HCT116 (cell line): ENCODE results near the gene ESPN. TPM values are rescaled to one million over a fixed set of nuclear protein-coding genes. Genes with fewer than 3 reads are reported as not detected.

Experiments
- ATAC-seq: fragments of 200-7000 bp; cut with Tn5 transposase; 2 replicates; pipeline ENCODE4 v1.9.1; 2020; ENCODE audit warnings: mild to moderate bottlenecking, moderate library complexity
- BruUV-seq: library from RNA; stranded (reverse); fragments of 400-500 nt; replicated peaks from 2 replicates; lab custom pipeline; 2021; lab: Mats Ljungman, UMichigan
- CTCF ChIA-PET: fragments of 300-600 bp; sonication (Branson Sonifier 250); formaldehyde crosslinking; loops from one replicate; lab custom pipeline; 2021; ENCODE audit warnings: antibody characterized with exemption; lab: Charles Lee
- POLR2A ChIA-PET: fragments of 300-600, 350-600 bp; sonication (Branson Sonifier 250); formaldehyde crosslinking; loops from one replicate; lab custom pipeline; 2021; ENCODE audit warnings: antibody characterized with exemption; lab: Charles Lee
- RAD21 ChIA-PET, 2 experiments: fragments of 300-600 bp; sonication (Branson Sonifier 250); formaldehyde crosslinking; loops; one replicate each; lab custom pipeline; 2023; ENCODE audit warnings: low total read pairs in 2 of 2; ENCODE audit not compliant: uncharacterized antibody in 2 of 2, unreplicated experiment in 2 of 2, low non-redundant PET in 1 of 2; lab: Charles Lee
- DNase-seq: peaks from one replicate; pipeline ENCODE4 v3.0.0-alpha.2; 2010; ENCODE audit warnings: low read depth, low spot score
- H2AFZ ChIP-seq: fragments of 200-600 bp; shearing (Covaris generic), sonication (generic); 2 replicates; pipeline ENCODE4 v1.6.1; 2017; ENCODE audit warnings: low read depth, mixed run types, mixed read lengths, antibody characterized with exemption, low read length; ENCODE audit not compliant: poor library complexity, severe bottlenecking
- H3K27ac ChIP-seq: 2 replicates; pipeline ENCODE4 v1.5.1; 2012; ENCODE audit warnings: low read depth, low read length
- H3K27me3 ChIP-seq: fragments of 200-600 bp; sonication (generic); 2 replicates; pipeline ENCODE4 v1.6.1; 2016; ENCODE audit warnings: mixed run types, low read length, mixed read lengths; ENCODE audit not compliant: insufficient read depth
- H3K36me3 ChIP-seq, 2 experiments: fragments of 200-500 bp in 1 of 2; fragments of 200-600 bp in 1 of 2; sonication (Bioruptor generic) in 1 of 2; sonication (generic) in 1 of 2; 2 replicates each; pipeline versions ENCODE4 v1.5.1 to v1.6.1; 2014 to 2016; ENCODE audit warnings: low read length in 2 of 2, inconsistent platforms in 1 of 2, mixed read lengths in 1 of 2, mixed run types in 1 of 2; ENCODE audit not compliant: insufficient read depth in 2 of 2, control insufficient read depth in 1 of 2
- H3K4me1 ChIP-seq, 2 experiments: fragments of 200-600 bp in 1 of 2; sonication (generic) in 1 of 2; 2 replicates each; pipeline versions ENCODE4 v1.5.1 to v1.6.1; 2012 to 2017; ENCODE audit warnings: low read length in 2 of 2, inconsistent platforms in 1 of 2, mild to moderate bottlenecking in 1 of 2, mixed read lengths in 1 of 2, mixed run types in 1 of 2, moderate library complexity in 1 of 2; ENCODE audit not compliant: insufficient read depth in 2 of 2, control insufficient read depth in 1 of 2
- H3K4me2 ChIP-seq: fragments of 200-600 bp; sonication (generic); 2 replicates; pipeline ENCODE4 v1.6.1; 2017; ENCODE audit warnings: mixed run types, low read length, mixed read lengths
- H3K4me3 ChIP-seq, 2 experiments: fragments of 200-600 bp in 1 of 2; sonication (generic) in 1 of 2; replicated peaks in 1 of 2; 2 replicates each; pipeline ENCODE4 v1.5.1; 2011 to 2016; ENCODE audit warnings: low read length in 2 of 2, control low read depth in 1 of 2, low read depth in 1 of 2, mild to moderate bottlenecking in 1 of 2, mixed read lengths in 1 of 2, mixed run types in 1 of 2
- H3K79me2 ChIP-seq: fragments of 200-600 bp; sonication (generic); 2 replicates; pipeline ENCODE4 v1.6.1; 2017; ENCODE audit warnings: mild to moderate bottlenecking, mixed run types, low read length, moderate library complexity, mixed read lengths; ENCODE audit not compliant: insufficient read depth
- H3K9ac ChIP-seq: fragments of 200-600 bp; sonication (generic); 2 replicates; pipeline ENCODE4 v1.6.1; 2016; ENCODE audit warnings: low read length, mixed read lengths
- H3K9me2 ChIP-seq: fragments of 200-600 bp; sonication (generic), shearing (Covaris generic); 2 replicates; pipeline ENCODE4 v1.6.1; 2017; ENCODE audit warnings: mixed run types, mild to moderate bottlenecking, moderate library complexity; ENCODE audit not compliant: insufficient read depth
- H3K9me3 ChIP-seq, 2 experiments: fragments of 200-500 bp in 1 of 2; fragments of 200-600 bp in 1 of 2; sonication (Bioruptor generic) in 1 of 2; sonication (generic) in 1 of 2; 2 replicates each; pipeline ENCODE4 v1.6.1; 2014 to 2017; ENCODE audit warnings: low read length in 2 of 2, mixed read lengths in 2 of 2, inconsistent platforms in 1 of 2, low read depth in 1 of 2, mild to moderate bottlenecking in 1 of 2, mixed run types in 1 of 2, moderate library complexity in 1 of 2; ENCODE audit not compliant: control insufficient read depth in 1 of 2, insufficient read depth in 1 of 2
- H4K20me1 ChIP-seq: fragments of 200-600 bp; sonication (generic), shearing (Covaris generic); 2 replicates; pipeline ENCODE4 v1.6.1; 2017; ENCODE audit warnings: mixed run types, mild to moderate bottlenecking, moderate library complexity; ENCODE audit not compliant: insufficient read depth
- EGR1 ChIP-seq: IDR thresholded peaks from 2 replicates; pipeline ENCODE4 v1.6.1; 2012; ENCODE audit warnings: low read depth
- EZH2 ChIP-seq: fragments of 200-600 bp; sonication (generic); IDR thresholded peaks from 2 replicates; pipeline ENCODE4 v1.6.1; 2017; ENCODE audit warnings: antibody characterized with exemption, mixed run types
- EZH2phosphoT487 ChIP-seq: fragments of 200-600 bp; IDR thresholded peaks from 2 replicates; pipeline ENCODE4 v1.6.1; 2018; ENCODE audit warnings: antibody characterized with exemption, borderline replicate concordance
- FOSL1 ChIP-seq: IDR thresholded peaks from 2 replicates; pipeline ENCODE4 v1.6.1; 2012; ENCODE audit warnings: low read depth
- JUND ChIP-seq: IDR thresholded peaks from 2 replicates; pipeline ENCODE4 v1.6.1; 2012
- POLR2A ChIP-seq: IDR thresholded peaks from 2 replicates; pipeline ENCODE4 v1.7.0; 2011; ENCODE audit warnings: borderline replicate concordance; ENCODE audit not compliant: insufficient read depth, insufficient read length; ENCODE audit errors: extremely low read depth
- POLR2AphosphoS5 ChIP-seq: IDR thresholded peaks from 2 replicates; pipeline ENCODE4 v1.6.1; 2011; ENCODE audit warnings: mild to moderate bottlenecking, low read depth, low read length, moderate library complexity
- RAD21 ChIP-seq: IDR thresholded peaks from 2 replicates; pipeline ENCODE4 v1.6.1; 2012; ENCODE audit warnings: low read depth, mild to moderate bottlenecking
- SIN3A ChIP-seq: IDR thresholded peaks from 2 replicates; pipeline ENCODE4 v1.6.1; 2012; ENCODE audit warnings: low read depth
- SP1 ChIP-seq: IDR thresholded peaks from 2 replicates; pipeline ENCODE4 v1.6.1; 2012; ENCODE audit warnings: low read depth
- SRF ChIP-seq: IDR thresholded peaks from 2 replicates; pipeline ENCODE4 v1.6.1; 2012; ENCODE audit warnings: low read depth
- ZFX ChIP-seq: fragments of 450-650 bp; IDR thresholded peaks from 2 replicates; pipeline ENCODE4 v1.6.1; 2017
- ZNF274 ChIP-seq: fragments of 200-500 bp; sonication (Bioruptor generic); IDR thresholded peaks from 2 replicates; pipeline ENCODE4 v1.6.1; 2014; ENCODE audit warnings: mild to moderate bottlenecking, low read depth, low read length, inconsistent platforms
- intact Hi-C: fragments of 100-400 bp; cut with micrococcal nuclease; formaldehyde crosslinking; loops from 2 replicates; pipeline ENCODE4 v1.10.0; 2022
- total RNA-seq: library from RNA; stranded (reverse); gene quantifications from one replicate; pipeline ENCODE4 v1.2.1, GENCODE V29; 2021; ENCODE audit not compliant: unreplicated experiment
- TF ChIP-seq, protein P1 (sequence below), 3 experiments: fragments of 200-600 bp in 1 of 3; sonication (generic) in 1 of 3; IDR thresholded peaks in 2 of 3; conservative IDR thresholded peaks in 1 of 3; 2 replicates each; pipeline ENCODE4 v1.5.1; 2012 to 2017; ENCODE audit warnings: low read depth in 2 of 3, low read length in 2 of 3, antibody characterized with exemption in 1 of 3, borderline replicate concordance in 1 of 3, control low read depth in 1 of 3, mild to moderate bottlenecking in 1 of 3, mixed read lengths in 1 of 3, mixed run types in 1 of 3, moderate library complexity in 1 of 3; ENCODE audit not compliant: insufficient read depth in 1 of 3

The ESPN gene
- total RNA-seq, 1 experiment from 2014 or later, result 114 TPM

DNA sequence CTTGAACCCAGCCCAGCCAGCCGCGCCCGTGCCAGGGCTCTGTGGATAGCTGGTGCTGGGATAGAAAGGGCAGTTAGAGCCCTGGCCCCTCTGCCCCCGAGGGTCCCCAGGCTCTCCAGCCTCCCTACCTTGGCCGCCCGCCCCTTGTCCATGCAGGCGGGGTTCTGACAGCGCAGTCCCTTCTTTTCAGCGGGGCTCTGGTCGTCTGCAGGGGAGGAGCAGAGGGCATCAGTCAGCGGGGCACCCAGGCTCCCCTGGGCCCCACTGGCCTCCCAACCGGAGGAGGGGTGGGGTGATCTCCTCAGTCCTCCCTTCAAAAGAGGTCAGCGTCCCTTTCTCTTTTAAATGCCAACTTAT lies 71.8 kb downstream of the ESPN start:
- Histone ChIP-seq H3K36me3 (no peaks in the 10 kb centered on the region), H2AFZ (no peak overlapping the region), H3K9ac (peak overlapping the region; percentile 61), H3K27ac (peak overlapping the region; percentile 44; the same call in 1 of the 2 replicates), H3K9me3 (no peaks in the 10 kb centered on the region), H3K4me2 (peak overlapping the region; percentile 91), H3K27me3 (no peaks in the 10 kb centered on the region), H3K9me2 (no peaks in the 10 kb centered on the region), H3K4me1 (peaks cover 26 to 57% of the 10 kb centered on the region in 2 experiments), H4K20me1 (no peaks in the 10 kb centered on the region), H3K4me3 (peak overlapping the region; percentile 56 to 64), H3K79me2 (no peaks in the 10 kb centered on the region)
- intact Hi-C loops, result no loop called here
- ATAC-seq (no peak), DNase-seq (no peak)
- RAD21 ChIA-PET, result no interaction called here
- CTCF ChIA-PET, result no interaction called here
- POLR2A ChIA-PET, result no interaction called here
- BruUV-seq, result no TSS peak
- TF ChIP-seq POLR2A (no peak), ZNF274 (no peak), FOSL1 (no peak), SP1 (no peak), ZFX (no peak), POLR2AphosphoS5 (no peak)

DNA sequence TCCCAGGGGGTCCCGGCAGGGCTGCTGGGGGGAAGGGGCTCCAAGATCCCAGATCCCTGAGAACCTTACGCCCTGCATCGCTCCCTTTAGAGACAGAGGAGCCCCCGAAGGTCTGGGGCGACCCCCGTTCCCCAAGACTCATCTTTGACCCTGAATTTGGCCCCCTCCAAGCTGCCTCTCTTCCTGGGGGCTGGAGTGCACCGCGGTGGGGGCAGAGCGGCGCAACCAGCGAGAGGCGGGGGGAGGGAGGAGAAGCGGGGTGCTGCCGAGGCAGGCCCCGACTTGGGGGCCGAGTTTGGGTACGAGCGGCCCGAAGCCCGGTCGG lies 72.3 kb downstream of the ESPN start:
- ATAC-seq (no peak), DNase-seq (no peak)
- no peaks in the 10 kb centered on the region for H3K9me3 ChIP-seq
- intact Hi-C loops, result no loop called here
- H3K27ac ChIP-seq, result peak overlapping the region; percentile 44; the same call in 1 of the 2 replicates
- no TSS peak for BruUV-seq
- no peaks in the 10 kb centered on the region for H4K20me1 ChIP-seq
- no peak overlapping the region for H2AFZ ChIP-seq
- H3K4me1 ChIP-seq, result peaks cover 22 to 52% of the 10 kb centered on the region in 2 experiments
- CTCF ChIA-PET, result no interaction called here
- H3K4me3 ChIP-seq, result peak overlapping the region; percentile 56 to 64
- TF ChIP-seq EZH2phosphoT487, result no peak
- no peak for TF ChIP-seq RAD21
- TF ChIP-seq, protein P1, sequence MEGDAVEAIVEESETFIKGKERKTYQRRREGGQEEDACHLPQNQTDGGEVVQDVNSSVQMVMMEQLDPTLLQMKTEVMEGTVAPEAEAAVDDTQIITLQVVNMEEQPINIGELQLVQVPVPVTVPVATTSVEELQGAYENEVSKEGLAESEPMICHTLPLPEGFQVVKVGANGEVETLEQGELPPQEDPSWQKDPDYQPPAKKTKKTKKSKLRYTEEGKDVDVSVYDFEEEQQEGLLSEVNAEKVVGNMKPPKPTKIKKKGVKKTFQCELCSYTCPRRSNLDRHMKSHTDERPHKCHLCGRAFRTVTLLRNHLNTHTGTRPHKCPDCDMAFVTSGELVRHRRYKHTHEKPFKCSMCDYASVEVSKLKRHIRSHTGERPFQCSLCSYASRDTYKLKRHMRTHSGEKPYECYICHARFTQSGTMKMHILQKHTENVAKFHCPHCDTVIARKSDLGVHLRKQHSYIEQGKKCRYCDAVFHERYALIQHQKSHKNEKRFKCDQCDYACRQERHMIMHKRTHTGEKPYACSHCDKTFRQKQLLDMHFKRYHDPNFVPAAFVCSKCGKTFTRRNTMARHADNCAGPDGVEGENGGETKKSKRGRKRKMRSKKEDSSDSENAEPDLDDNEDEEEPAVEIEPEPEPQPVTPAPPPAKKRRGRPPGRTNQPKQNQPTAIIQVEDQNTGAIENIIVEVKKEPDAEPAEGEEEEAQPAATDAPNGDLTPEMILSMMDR (IDR thresholded peaks at IDR 0.05 in 2 of 3, conservative IDR thresholded peaks at IDR 0.05 in 1 of 3; ENCODE audit: borderline replicate concordance in 1 of 3, insufficient read depth in 1 of 3, low read depth in 2 of 3, low read length in 2 of 3), result no peak
- no peak for TF ChIP-seq SRF
- no peak for TF ChIP-seq FOSL1
- no peak for TF ChIP-seq JUND
- TF ChIP-seq ZFX, result no peak
- no peak for TF ChIP-seq EGR1
- TF ChIP-seq EZH2, result no peak
- no peak for TF ChIP-seq SIN3A
- RAD21 ChIA-PET, result no interaction called here
- no peaks in the 10 kb centered on the region for H3K9me2 ChIP-seq
- POLR2A ChIA-PET, result no interaction called here
- no peaks in the 10 kb centered on the region for H3K27me3 ChIP-seq
- peak overlapping the region; percentile 61 for H3K9ac ChIP-seq
- H3K79me2 ChIP-seq, result no peaks in the 10 kb centered on the region
- peak overlapping the region; percentile 91 for H3K4me2 ChIP-seq
- H3K36me3 ChIP-seq, result no peaks in the 10 kb centered on the region
